Mesenchymal stem cell (in vitro differentiated cells and primary cell): ENCODE measurements around the gene PARD6B.

Experiments
- DNase-seq: peaks from one replicate; pipeline ENCODE4 v3.0.0-alpha.2; 2013
- H2AFZ ChIP-seq: one replicate; pipeline ENCODE4 v1.6.1; 2013; ENCODE audit warnings: low read depth, mild to moderate bottlenecking, control low read depth, inconsistent platforms, low read length, moderate library complexity
- H2AK5ac ChIP-seq: 2 replicates; pipeline ENCODE4 v1.6.1; 2013; ENCODE audit warnings: low read length, moderate library complexity, mild to moderate bottlenecking, inconsistent platforms; ENCODE audit not compliant: severe bottlenecking
- H2BK120ac ChIP-seq: one replicate; pipeline ENCODE4 v1.6.1; 2013; ENCODE audit warnings: low read depth, mild to moderate bottlenecking, inconsistent platforms, low read length, moderate library complexity
- H2BK12ac ChIP-seq, 2 experiments: one replicate each; pipeline ENCODE4 v1.6.1; 2013; ENCODE audit warnings: inconsistent platforms in 2 of 2, low read length in 2 of 2, mild to moderate bottlenecking in 2 of 2, moderate library complexity in 2 of 2, control low read depth in 1 of 2
- H2BK15ac ChIP-seq: one replicate; pipeline ENCODE4 v1.6.1; 2013; ENCODE audit warnings: mild to moderate bottlenecking, low read depth, inconsistent platforms; ENCODE audit not compliant: poor library complexity, severe bottlenecking
- H2BK5ac ChIP-seq: 2 replicates; pipeline ENCODE4 v1.6.1; 2013; ENCODE audit warnings: low read depth, mild to moderate bottlenecking, low read length, control low read depth, inconsistent platforms; ENCODE audit not compliant: poor library complexity, severe bottlenecking
- H3K14ac ChIP-seq, 2 experiments: one replicate each; pipeline ENCODE4 v1.6.1; 2013; ENCODE audit warnings: inconsistent platforms in 2 of 2, low read length in 2 of 2, control low read depth in 1 of 2, mild to moderate bottlenecking in 1 of 2, moderate library complexity in 1 of 2
- H3K18ac ChIP-seq, 2 experiments: one replicate each; pipeline ENCODE4 v1.6.1; 2013; ENCODE audit warnings: inconsistent platforms in 2 of 2, low read length in 2 of 2, control low read depth in 1 of 2, low read depth in 1 of 2, mild to moderate bottlenecking in 1 of 2
- H3K23ac ChIP-seq, 2 experiments: one replicate each; pipeline ENCODE4 v1.6.1; 2013; ENCODE audit warnings: inconsistent platforms in 2 of 2, low read length in 2 of 2, mild to moderate bottlenecking in 2 of 2, moderate library complexity in 2 of 2, control low read depth in 1 of 2
- H3K27ac ChIP-seq: 2 replicates; pipeline ENCODE4 v1.5.1; 2013; ENCODE audit warnings: mild to moderate bottlenecking, moderate library complexity, low read length, control low read depth, inconsistent platforms; ENCODE audit not compliant: poor library complexity, severe bottlenecking
- H3K27me3 ChIP-seq, 2 experiments: 2 replicates each; pipeline versions ENCODE4 v1.6.1 to v1.7.0; 2013; ENCODE audit warnings: low read length in 2 of 2, mild to moderate bottlenecking in 2 of 2, moderate library complexity in 2 of 2, control low read depth in 1 of 2, inconsistent platforms in 1 of 2; ENCODE audit not compliant: control insufficient read depth in 1 of 2, insufficient read depth in 1 of 2
- H3K36me3 ChIP-seq, 2 experiments: 2 replicates each; pipeline versions ENCODE4 v1.6.1 to v1.7.0; 2013; ENCODE audit warnings: low read length in 2 of 2, control low read depth in 1 of 2, inconsistent platforms in 1 of 2, low read depth in 1 of 2, mild to moderate bottlenecking in 1 of 2; ENCODE audit not compliant: insufficient read depth in 2 of 2, control insufficient read depth in 1 of 2
- H3K4ac ChIP-seq, 2 experiments: one replicate each; pipeline ENCODE4 v1.6.1; 2013; ENCODE audit warnings: inconsistent platforms in 2 of 2, low read length in 2 of 2, mild to moderate bottlenecking in 2 of 2, moderate library complexity in 2 of 2, control low read depth in 1 of 2, low read depth in 1 of 2
- H3K4me1 ChIP-seq: 2 replicates; pipeline ENCODE4 v1.6.1; 2013; ENCODE audit warnings: low read depth, low read length, control low read depth; ENCODE audit not compliant: control insufficient read depth, insufficient read depth
- H3K4me2 ChIP-seq: 2 replicates; pipeline ENCODE4 v1.6.1; 2013; ENCODE audit warnings: low read length, mild to moderate bottlenecking, inconsistent platforms; ENCODE audit not compliant: poor library complexity, severe bottlenecking
- H3K4me3 ChIP-seq, 2 experiments: 2 replicates each; pipeline versions ENCODE4 v1.5.1 to v1.7.0; 2013; ENCODE audit warnings: low read length in 2 of 2, mild to moderate bottlenecking in 2 of 2, control low read depth in 1 of 2, low read depth in 1 of 2; ENCODE audit not compliant: insufficient read depth in 1 of 2
- H3K79me1 ChIP-seq: replicated peaks from 2 replicates; pipeline ENCODE4 v1.6.1; 2013; ENCODE audit warnings: mild to moderate bottlenecking, control low read depth, low read length, inconsistent platforms; ENCODE audit not compliant: poor library complexity, severe bottlenecking
- H3K9ac ChIP-seq: 2 replicates; pipeline ENCODE4 v1.7.0; 2013; ENCODE audit warnings: mild to moderate bottlenecking, low read length, moderate library complexity
- H3K9me3 ChIP-seq: 2 replicates; pipeline ENCODE4 v1.7.0; 2013; ENCODE audit warnings: mild to moderate bottlenecking, low read length; ENCODE audit not compliant: control insufficient read depth
- H4K8ac ChIP-seq: one replicate; pipeline ENCODE4 v1.6.1; 2013; ENCODE audit warnings: inconsistent platforms, mild to moderate bottlenecking, low read length, moderate library complexity
- H4K91ac ChIP-seq: one replicate; pipeline ENCODE4 v1.6.1; 2013; ENCODE audit warnings: mild to moderate bottlenecking, low read length, inconsistent platforms
- WGBS: methylation state at CpG from one replicate; pipeline ENCODE4 v1.1.7; 2013; ENCODE audit warnings: mixed read lengths; 5-methylcytosine and 5-hydroxymethylcytosine counted together

The PARD6B gene

DNA sequence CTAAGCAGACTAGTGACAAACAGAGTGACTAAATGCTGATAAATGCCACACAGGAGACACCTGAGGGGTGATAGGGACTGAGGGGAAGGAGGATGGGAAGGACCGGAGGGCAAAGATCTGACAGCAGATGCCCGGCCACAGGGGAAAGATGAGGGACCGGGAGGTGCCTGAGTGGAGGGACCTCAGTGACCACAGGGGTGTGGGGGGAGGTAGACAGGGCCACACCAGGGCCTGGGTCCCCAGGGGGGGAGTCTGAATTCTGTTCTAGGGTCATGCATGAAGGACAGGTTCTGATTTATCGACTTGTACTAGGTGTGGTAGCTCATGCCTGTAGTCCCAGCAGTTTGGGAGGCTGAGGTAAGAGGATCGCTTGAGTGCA lies 70.4 kb downstream of the PARD6B start:
- Histone ChIP-seq H3K14ac (no peak overlapping the region), H3K9ac (no peak overlapping the region), H2BK120ac (no peak overlapping the region), H2BK12ac (no peak overlapping the region), H2BK15ac (no peak overlapping the region), H2AK5ac (no peak overlapping the region), H3K9me3 (no peaks in the 10 kb centered on the region), H3K4ac (no peak overlapping the region), H3K4me1 (peaks cover 5% of the 10 kb centered on the region), H3K27ac (no peak overlapping the region), H4K8ac (no peak overlapping the region), H3K23ac (no peak overlapping the region), H4K91ac (no peak overlapping the region), H3K27me3 (no peaks in the 10 kb centered on the region), H3K36me3 (no peaks in the 10 kb centered on the region), H2BK5ac (no peak overlapping the region), H3K4me2 (no peak overlapping the region), H3K79me1 (peaks cover 22% of the 10 kb centered on the region), H3K18ac (no peak overlapping the region), H3K4me3 (no peak overlapping the region), H2AFZ (no peak overlapping the region)
- WGBS, result 98% methylated on average over 5 of the region's 5 CpGs
- no peak for DNase-seq

DNA sequence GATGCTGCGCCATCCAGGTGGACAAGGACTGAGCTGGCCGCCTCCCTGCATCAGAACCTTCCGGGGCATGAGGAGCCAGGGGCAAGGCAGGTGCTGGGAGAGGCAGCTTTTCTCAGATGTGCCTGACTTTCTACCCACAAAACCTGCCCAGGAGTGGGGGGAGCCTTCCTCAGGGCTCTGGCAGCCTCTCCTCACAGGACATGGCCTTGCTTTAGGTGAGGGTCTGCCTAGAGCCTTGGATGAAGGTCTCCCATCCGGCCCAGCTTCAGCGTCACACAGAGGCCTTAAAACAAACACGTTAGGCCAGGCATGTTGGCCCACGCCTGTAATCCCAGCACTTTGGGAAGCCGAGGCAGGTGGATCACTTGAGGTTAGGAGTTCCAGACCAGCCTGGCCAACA lies 70.9 kb downstream of the PARD6B start:
- Histone ChIP-seq H3K9ac (no peak overlapping the region), H3K27me3 (no peaks in the 10 kb centered on the region), H3K18ac (no peak overlapping the region), H3K4me2 (no peak overlapping the region), H3K4me3 (no peak overlapping the region), H4K8ac (no peak overlapping the region), H3K23ac (no peak overlapping the region), H3K79me1 (peaks cover 20% of the 10 kb centered on the region), H2AFZ (no peak overlapping the region), H2BK120ac (no peak overlapping the region), H2BK5ac (no peak overlapping the region), H4K91ac (no peak overlapping the region), H3K4ac (no peak overlapping the region), H3K14ac (no peak overlapping the region), H3K4me1 (peaks cover 5% of the 10 kb centered on the region), H2BK15ac (no peak overlapping the region), H3K9me3 (no peaks in the 10 kb centered on the region), H3K27ac (no peak overlapping the region), H3K36me3 (no peaks in the 10 kb centered on the region), H2AK5ac (no peak overlapping the region), H2BK12ac (no peak overlapping the region)
- 90% methylated on average over 8 of the region's 8 CpGs for WGBS
- no peak for DNase-seq

DNA sequence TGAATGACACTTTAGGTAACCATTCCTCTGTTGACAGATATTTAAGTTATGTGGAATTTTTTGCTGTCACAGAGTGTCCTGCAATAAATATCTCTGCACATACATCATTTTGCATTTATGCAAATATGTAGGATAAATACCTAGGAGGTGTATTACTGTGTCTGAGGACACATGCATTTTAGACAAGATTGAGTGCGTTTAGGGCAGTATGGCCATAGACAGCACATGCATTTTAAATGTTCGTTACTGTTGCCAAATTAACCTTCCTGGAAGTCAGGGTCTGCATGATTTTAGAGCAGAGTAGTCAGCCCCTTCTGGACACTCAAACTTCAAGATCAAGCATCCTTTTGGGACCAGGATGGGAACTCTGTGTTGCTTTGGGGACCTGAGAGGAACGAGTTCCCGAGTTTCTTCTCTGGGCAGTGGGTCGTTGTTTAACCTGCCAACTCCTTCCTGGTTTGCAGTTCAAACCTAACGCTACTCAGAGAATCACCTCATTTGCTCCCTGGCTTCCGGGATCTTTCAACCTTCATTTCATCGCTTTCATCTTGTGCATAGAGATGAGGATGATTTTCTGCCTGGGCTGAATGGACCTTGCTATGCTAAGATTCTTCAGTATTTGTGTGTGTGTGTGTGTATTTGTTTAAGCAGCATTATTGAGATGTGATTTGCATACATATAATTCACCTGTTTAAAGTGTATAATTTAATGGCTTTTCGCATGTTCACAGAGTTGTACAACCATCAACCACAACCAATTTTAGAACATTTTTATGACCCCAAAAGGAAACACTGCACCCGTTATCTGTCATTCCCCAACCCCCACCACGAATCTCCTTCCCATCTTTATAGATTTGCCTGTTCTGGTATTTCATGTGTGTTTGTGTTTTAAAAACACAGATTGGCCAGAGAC lies 73.3 kb downstream of the PARD6B start:
- WGBS, result 92% methylated on average over 9 of the region's 11 CpGs
- no peak for DNase-seq
- no peaks in the 10 kb centered on the region for H3K4me1 ChIP-seq
- peaks cover 19% of the 10 kb centered on the region for H3K79me1 ChIP-seq
- H3K4ac ChIP-seq, result no peak overlapping the region
- no peak overlapping the region for H2BK5ac ChIP-seq
- H3K36me3 ChIP-seq, result no peaks in the 10 kb centered on the region
- no peak overlapping the region for H3K23ac ChIP-seq
- no peak overlapping the region for H3K4me3 ChIP-seq
- H2AK5ac ChIP-seq, result no peak overlapping the region
- no peak overlapping the region for H2BK15ac ChIP-seq
- H4K91ac ChIP-seq, result no peak overlapping the region
- H3K4me2 ChIP-seq, result no peak overlapping the region
- H3K9me3 ChIP-seq, result no peaks in the 10 kb centered on the region
- H2BK12ac ChIP-seq, result no peak overlapping the region
- H4K8ac ChIP-seq, result no peak overlapping the region
- no peak overlapping the region for H3K18ac ChIP-seq
- H3K27me3 ChIP-seq, result no peaks in the 10 kb centered on the region
- H3K14ac ChIP-seq, result no peak overlapping the region
- no peak overlapping the region for H3K27ac ChIP-seq
- no peak overlapping the region for H2AFZ ChIP-seq
- H2BK120ac ChIP-seq, result no peak overlapping the region
- no peak overlapping the region for H3K9ac ChIP-seq

DNA sequence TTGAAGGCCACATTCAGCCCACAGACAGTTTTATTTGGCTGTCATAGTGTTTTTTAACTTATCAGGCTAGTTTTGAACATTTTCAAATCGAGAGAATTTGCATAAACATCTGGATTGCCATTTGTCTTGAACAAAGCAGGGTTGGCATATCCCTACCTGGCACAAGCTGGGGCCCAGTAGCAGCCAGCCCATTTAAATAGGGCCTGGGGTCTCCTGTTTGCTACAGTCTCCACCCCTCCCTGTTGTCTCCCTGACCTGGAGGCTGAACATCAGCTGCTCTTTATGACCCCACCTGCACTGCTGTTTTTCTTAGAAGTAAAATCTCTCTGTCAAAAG lies 73.9 kb downstream of the PARD6B start:
- 98% methylated on average over 1 of the region's 1 CpG for WGBS
- Histone ChIP-seq H2BK120ac (no peak overlapping the region), H3K4me3 (no peak overlapping the region), H3K27me3 (no peaks in the 10 kb centered on the region), H3K4me1 (no peaks in the 10 kb centered on the region), H3K9ac (no peak overlapping the region), H2AFZ (no peak overlapping the region), H2BK12ac (no peak overlapping the region), H4K91ac (no peak overlapping the region), H3K23ac (no peak overlapping the region), H3K79me1 (peaks cover 17% of the 10 kb centered on the region), H3K4me2 (no peak overlapping the region), H2BK15ac (no peak overlapping the region), H3K36me3 (no peaks in the 10 kb centered on the region), H3K18ac (no peak overlapping the region), H4K8ac (no peak overlapping the region), H2AK5ac (no peak overlapping the region), H3K9me3 (no peaks in the 10 kb centered on the region), H3K4ac (no peak overlapping the region), H2BK5ac (no peak overlapping the region), H3K14ac (no peak overlapping the region), H3K27ac (no peak overlapping the region)
- no peak for DNase-seq
